NCI-H345 treated with DMSO at 0.1 percent for 48 hours (cell line): Measurements from ENCODE around the gene LEFTY1.

Experiments used
- DNase-seq: peaks from one replicate; lab custom pipeline; 2025; ENCODE audit not compliant: unreplicated experiment; lab: John Stamatoyannopoulos, UW

The LEFTY1 gene

DNA sequence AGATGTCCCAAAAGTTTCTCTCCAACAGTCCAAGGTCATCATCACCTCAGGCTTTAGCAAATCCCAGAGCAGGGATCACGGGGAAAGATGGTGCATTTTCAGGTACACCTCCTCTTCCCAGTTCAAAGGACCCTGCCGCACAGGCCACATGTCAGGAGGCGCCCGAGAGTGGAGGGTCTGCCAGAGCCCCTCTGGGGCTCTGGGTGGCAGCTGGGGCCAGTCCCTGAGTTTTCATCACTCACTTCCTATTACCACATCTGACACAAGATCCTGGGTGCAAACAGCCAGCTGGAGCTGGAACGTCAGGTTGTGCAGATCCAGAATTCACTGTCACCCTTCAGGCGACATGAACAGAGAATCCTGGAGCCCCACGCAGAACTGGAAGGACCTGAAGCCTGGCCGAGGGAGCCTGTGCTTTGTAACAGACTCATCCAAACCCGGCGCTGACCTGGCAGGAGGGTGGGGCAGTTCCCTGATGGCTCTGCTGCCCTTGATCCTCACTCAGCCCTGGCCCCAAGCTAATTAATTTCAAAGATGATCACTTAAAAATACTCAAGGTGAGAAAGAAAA, 15.6 kb downstream of the LEFTY1 start:
- no peak for DNase-seq

DNA sequence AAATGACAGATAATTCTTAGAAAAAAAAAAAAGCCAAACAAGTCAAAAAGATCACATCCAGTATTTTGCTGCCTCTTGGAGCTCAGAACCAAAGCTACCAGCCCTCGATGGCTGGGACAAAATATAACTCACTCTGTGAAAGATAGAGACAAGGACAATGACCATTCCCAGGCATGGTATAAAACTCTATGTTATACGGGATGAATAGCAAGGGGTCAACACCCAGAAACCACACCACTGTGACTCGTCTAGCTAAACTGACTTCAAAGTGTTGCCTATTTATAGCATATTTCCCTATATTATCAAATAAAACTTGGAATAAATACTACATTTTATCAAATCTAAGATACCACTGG, 16.9 kb downstream of the LEFTY1 start:
- DNase-seq, result no peak

GRCh38 chr1:225871359-225872074, 17.4 kb downstream of the LEFTY1 start:
- peak; percentile 57 for DNase-seq

GRCh38 chr1:225870911-225871310, 18.0 kb downstream of the LEFTY1 start:
- DNase-seq, result peak; percentile 57

GRCh38 chr1:225868631-225869330, 20.2 kb downstream of the LEFTY1 start:
- DNase-seq, result no peak

DNA sequence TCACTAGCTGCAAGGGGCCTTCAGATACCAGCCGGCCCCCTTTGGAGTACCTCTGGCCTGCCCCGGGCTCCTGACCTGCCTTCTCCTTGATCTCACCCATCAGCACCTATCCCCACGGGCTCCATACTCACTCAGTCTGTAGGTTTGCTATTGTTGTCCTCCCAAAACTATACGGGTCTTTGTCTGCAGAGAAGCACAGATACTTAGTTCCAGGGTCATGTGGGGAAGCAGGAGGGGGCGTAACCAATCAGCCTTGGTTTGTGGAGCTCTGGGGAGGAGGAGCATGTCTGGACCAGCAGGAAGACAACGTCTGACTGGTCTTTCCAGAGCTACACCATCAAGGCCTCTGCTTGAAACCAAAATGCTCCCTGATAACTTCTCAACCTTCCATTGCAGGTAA, 22.0 kb downstream of the LEFTY1 start:
- DNase-seq, result no peak

GRCh38 chr1:225866061-225866837, 22.7 kb downstream of the LEFTY1 start:
- no peak for DNase-seq

GRCh38 chr1:225865514-225865913, 23.4 kb downstream of the LEFTY1 start:
- no peak for DNase-seq

DNA sequence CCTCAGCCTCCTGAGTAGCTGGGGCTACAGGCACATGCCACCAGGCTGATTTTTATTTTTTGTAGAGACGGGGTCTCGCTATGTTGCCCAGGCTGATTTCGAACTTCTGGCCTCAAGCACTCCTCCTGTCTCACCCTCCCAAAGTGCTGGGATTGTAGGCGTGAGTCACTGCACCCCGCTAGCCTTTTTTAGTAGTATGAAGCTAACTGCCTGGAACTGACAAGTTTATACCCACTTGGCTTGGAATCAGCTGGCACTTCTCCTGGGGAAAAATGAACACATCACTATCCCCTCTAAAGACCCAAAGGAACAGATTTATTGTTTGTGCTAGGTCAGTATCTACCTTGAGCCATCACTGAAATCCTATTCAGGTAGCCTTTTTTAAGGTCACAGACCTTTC, 25.8 kb downstream of the LEFTY1 start:
- DNase-seq, result no peak

- no peak for DNase-seq
Measured at GRCh38 chr1:225862581-225862950, 26.4 kb downstream of the LEFTY1 start.

- no peak for DNase-seq
Measured at GRCh38 chr1:225861834-225862580, 26.9 kb downstream of the LEFTY1 start.

- DNase-seq, result no peak
Measured at GRCh38 chr1:225860876-225861441, 28.0 kb downstream of the LEFTY1 start.

- no peak for DNase-seq
Measured at GRCh38 chr1:225860107-225860506, 28.8 kb downstream of the LEFTY1 start.

- no peak for DNase-seq
Measured at GRCh38 chr1:225859151-225859550, 29.8 kb downstream of the LEFTY1 start.

DNA sequence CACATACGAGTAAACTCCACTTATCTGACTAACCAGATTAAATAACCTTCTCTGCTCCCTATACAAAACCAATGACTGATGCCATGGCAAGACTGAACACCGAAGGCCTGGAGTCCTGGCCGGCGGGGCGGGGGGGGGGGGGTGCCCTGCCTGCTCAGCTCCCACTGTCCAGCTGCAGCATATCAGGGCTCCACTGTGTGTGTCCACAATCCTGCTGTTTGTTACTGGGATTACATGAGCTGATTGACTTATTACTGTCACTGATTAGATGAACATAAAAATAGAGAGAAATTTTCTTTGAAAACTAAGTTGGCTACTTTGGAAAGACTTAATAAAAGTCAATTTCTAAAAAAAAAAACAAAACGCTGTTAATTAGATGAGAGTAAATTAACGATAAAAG, 31.7 kb downstream of the LEFTY1 start:
- DNase-seq, result no peak

DNA sequence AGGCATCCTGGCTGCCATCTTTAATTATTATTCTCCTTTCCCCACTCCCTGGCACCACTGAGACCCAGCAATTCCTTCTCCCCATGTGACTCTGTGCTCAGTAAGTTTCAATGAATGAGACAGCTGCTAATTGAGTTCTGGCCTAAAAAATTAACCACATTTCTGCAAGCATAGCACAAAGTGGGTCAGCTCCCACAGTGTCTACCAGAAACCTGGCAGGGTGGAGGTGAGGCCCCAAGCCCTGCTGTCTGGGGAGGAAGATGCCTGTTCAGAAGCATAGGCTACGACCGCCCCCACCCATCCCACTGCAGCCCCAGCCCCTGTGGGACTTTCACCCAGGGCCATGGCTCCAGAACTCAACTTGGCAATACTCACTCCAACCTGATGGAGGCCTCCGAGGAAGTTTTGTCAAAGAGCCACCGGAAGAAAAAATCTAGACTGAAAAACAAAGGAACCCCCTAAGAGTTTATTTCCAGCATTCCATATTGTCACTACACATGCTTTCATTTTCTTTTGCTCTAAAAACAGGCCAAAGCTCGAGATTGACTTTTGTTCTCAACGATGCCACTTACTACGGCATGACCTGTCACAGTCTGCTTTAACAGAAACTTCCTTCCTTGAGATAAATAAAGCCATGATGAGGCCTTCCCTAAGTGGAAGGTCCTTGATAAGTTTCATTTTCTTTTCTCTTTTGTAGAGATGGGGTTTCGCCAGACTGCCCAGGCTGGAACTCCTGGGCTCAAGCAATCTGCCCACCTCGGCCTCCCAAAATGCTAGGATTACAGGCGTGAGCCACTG, 33.2 kb downstream of the LEFTY1 start:
- DNase-seq, result no peak

GRCh38 chr1:225853441-225853840, 35.5 kb downstream of the LEFTY1 start:
- DNase-seq, result no peak

DNA sequence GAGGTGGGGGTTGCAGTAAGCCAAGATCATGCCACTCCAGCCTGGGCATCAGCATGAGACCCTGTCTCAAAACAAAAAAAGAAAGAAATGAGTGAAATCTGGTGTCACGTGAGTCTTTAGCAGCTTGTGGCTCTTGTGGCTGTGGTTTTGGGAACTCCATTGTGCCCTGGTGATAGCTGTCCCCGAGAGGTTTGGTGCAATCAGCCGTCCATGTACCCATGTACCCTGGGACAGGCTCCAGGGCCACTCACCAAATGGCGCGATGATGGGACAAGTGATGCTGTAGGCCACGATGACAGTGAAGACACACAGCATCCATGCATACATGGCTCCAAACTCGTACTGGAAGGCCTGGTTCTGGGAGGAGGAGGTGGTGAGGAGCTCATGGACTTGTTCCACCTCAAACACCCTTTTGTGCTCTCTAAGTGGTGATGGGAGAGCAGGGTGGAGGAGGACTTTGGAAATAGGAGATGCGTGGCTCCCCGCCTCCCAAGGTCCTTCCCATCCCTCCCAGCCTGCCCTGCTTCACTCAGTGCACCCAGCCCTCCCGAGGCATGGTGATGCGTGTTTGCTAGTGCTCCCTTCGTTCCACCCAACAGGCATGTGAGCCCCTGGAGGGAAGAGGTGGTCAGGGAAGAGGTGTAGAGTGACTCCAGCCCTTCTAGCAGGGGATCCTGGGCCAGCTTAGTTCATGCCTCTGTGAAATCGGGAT, 36.4 kb downstream of the LEFTY1 start:
- no peak for DNase-seq

DNA sequence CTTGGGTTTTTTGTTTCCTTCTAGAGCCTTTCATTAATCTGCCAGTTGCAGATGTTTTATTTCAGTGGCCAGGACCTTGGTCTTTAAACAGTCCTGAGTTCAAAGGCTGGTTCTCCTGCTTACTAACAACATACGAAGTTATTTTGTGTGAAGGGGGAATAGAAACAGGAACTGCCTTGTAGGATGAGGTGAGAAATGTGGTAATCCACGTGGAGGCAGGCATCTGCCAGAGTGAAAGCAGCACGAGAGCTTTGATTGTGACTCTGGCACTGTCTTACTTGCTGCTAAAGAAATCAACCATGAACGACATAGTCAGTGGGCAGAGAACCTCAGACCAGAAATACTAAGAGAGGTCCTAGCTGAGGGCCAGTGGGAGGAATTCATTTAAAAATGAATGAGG, 37.1 kb downstream of the LEFTY1 start:
- DNase-seq, result no peak
